GM10266 (cell line): ENCODE data around the gene TSEN54.

Source experiments
- DNase-seq: peaks from one replicate; pipeline ENCODE4 v3.0.0; 2012; ENCODE audit errors: extremely low spot score
- CTCF ChIP-seq: IDR thresholded peaks from 2 replicates; pipeline ENCODE4 v1.5.1; 2012; ENCODE audit warnings: mild to moderate bottlenecking, low read depth; ENCODE audit not compliant: control insufficient read depth, insufficient read depth; ENCODE audit errors: missing control alignments

The TSEN54 gene

GRCh38 chr17:75508931-75509361, 7.4 kb upstream of the TSEN54 start:
- no peak for DNase-seq
- TF ChIP-seq CTCF: no peak

DNA sequence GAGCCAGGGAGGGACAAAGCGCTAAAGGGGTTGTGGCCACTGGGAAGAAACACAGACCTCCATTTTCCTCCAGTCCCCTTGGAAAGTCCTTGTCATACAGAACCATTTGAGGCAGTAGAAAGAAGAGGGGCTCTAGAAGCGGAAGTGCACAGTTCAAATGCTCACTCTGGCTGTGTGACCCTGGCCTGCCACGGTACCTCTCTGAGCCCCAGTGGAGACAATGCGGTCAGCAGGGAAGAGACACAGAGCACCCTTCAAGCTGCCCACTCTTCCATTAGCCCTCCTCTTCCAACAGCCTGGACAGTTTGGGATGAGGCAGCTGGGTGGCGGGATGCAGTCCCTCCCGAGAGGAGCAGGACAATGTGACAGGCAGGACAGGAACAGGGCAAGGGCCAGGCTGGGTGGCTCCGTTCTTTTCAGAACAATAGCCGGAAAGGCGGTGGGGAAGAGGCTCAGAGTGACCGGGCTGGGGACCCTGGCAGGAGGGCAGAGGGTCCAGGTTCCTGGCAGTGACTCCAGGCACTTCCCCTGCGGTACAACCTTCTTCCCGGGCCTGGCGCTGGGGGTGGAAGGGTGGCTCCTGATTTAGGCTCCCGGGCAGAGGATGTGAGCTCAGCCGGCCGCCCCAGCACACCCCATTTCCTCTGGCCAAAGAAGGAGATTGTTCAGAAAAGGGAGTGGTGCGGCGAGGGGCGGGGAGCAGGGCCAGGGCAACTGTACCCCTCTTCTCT, 6.6 kb upstream of the TSEN54 start:
- no peak for TF ChIP-seq CTCF

GRCh38 chr17:75511270-75511609, 5.1 kb upstream of the TSEN54 start:
- DNase-seq: no peak
- no peak for TF ChIP-seq CTCF

More for the DNA sequence above, 6.6 kb upstream of the TSEN54 start:
- no peak for DNase-seq

DNA sequence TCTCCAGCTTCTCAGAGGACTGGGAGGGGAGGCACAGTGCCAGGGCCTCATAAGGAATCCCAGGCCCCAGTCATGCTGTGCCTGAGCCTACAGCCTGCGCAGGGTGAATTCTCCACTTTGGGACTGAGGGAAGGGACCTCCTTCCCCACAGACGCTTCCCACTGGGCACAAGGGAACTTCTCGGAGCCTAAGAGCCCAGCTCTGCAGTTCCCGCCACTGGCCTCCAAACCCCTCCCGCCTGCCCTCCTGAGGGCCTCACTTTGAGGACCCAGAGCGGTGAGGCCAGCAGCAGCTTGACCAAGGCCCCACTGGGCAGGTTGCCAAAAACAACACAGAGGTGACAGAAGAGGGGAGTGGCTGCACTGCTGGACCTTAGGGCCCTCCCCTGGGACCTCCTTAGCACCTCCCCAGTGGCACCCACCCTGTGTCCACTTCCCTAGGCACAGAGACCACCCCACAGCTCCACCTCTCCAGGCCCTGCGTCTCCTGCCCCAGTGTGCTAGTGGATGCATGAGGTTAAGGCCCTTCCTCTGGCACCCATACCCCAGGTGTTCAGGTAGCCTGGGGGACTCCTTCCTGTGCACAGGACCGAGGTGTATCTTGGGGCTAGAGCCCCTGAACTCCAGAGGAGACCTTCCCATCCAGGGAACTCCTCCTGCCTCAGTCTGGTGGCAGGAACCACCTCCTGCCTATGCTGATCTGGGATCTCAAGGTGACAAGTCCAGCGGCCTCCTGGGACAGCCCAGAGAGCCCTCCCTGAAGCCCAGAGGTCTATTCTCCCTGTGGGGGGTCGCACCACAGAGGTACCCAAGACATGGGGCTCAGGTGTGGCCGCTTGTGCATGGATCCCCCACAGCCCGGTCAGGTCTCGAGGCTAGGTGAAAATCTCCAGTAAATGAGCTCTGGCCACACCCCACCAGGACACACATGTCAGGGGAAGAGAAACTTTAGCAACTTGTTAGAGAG, 4.4 kb upstream of the TSEN54 start:
- no peak for DNase-seq

DNA sequence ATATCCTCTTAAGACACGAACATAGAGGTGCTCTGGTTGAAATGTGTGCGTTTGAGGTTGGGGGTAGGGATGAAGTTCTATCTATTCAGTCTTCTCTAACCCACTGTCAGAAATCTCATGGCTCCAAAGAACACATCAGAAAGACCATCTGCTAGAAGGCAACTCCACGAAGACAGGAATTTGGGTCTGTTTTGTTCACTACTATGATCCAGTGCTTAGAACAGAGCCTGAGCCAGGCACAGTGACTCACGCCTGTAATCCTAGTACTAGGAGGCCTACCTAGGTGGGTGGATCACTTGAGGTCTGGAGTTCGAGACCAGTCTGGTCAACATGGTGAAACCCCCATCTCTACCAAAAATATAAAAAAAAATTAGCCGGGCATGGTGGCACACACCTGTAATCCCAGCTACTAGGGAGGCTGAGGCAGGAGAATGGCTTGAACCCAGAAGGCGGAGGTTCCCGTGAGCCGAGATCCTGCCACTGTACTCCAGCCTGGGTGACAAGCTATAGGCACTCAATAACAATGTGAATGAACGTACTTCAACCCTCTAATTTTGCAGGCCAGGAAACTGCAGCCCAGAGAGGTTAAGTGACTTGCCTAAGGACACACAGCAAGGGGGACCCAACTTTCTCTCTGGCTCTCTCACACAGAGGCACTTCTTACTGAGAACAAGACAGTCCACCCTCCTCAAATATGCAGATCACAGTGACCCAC, 3.2 kb upstream of the TSEN54 start:
- no peak for TF ChIP-seq CTCF
- no peak for DNase-seq

More for the DNA sequence above, 4.4 kb upstream of the TSEN54 start:
- no peak for TF ChIP-seq CTCF

- DNase-seq: no peak
- TF ChIP-seq CTCF: no peak
Observed at GRCh38 chr17:75513641-75514000, 2.7 kb upstream of the TSEN54 start.
